Brain pericyte (primary cell): ENCODE results near the gene VWA2.
"Not testable (repeated sequence)": the region's sequence is repeated elsewhere in the genome, so short reads cannot be mapped to it uniquely, and the experiment has no call there.

Experiments
- DNase-seq: peaks from one replicate; pipeline ENCODE4 v3.0.0-alpha.2; 2012; ENCODE audit warnings: low read depth, low spot score

Gene VWA2

DNA sequence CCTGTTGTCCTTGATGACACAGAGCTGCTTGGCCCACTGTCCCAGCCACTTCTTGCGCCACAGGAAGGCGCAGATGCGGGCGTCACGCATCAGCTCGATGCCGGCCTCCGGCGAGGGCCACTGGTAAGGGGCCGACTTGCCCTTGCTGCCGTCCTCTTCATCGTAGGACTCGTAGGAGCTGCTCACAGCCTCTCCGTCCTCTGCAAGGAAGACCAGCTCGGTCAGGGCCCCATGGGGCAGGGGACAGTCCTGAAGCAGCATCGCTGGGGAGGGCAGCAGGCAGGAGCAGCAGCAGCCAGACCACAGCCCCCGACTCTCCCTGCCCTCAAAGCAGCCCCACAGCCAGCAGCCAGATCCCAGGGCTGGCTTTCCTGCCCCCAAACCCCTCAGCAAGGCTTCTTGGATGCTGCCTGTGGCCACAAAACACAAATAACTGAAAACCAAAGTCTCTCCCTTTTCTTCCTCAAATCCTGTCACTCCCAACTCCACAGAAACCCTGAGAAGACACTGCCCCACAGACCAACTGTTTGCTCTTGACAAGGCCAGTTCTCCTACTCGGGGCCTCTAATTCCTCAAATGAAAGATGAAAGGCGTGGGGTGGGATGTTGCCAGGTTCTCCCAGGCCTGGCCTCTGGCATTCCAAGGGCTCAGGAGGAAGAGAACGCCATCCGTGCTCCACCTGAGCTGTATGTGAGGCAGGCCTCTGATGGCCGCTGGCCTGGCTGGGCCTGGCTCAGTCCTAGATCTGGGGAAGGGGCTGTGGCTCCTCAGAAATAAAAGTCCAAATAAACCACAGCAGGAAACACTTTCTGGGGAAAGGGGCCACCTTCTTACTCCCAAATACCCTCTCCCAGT, 76.7 kb downstream of the VWA2 start:
- DNase-seq, result no peak

GRCh38 chr10:114316744-114317143, 77.7 kb downstream of the VWA2 start:
- no peak for DNase-seq

DNA sequence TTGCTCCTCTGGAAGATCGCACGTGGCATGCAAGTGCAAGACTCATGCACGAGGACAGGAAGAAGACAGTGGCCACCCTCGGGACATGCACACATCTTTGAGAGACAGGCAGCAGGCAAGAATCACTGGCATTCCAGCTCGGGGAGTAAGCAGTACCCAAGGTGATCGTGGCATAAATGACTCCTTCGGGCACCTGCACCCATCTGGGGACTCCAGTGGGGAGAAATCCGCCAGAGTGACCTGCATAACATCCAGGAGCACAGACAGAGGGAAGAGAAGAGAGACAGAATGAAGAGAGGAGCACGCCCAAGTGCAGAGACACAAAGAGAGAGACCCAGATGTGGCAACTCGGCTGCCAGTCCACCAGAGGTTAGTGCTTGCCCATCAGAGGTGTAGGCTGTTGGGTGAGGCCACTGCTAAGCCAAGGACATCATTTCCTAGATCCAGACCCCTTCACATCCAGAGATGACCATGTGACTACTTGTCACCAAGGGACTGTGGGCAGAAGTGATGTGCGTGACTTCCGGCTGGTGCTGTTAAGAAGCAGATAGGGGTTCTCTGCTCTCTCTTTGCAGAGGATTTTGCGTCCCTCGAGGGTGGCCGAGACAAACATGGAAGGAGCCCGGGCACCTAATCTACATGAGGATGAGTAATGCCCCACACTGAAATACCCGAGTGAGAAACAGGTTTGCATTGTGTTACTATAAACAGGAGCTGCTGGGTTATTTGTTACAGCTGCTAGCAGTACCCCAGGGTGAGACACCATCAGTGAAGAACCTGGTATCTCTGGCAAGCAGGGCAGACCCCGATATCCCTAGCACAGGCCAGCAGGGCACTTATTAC, 80.6 kb downstream of the VWA2 start:
- DNase-seq, result no peak

GRCh38 chr10:114320249-114321116, 81.4 kb downstream of the VWA2 start:
- DNase-seq, result no peak

GRCh38 chr10:114322344-114322743, 83.3 kb downstream of the VWA2 start:
- DNase-seq, result no peak

GRCh38 chr10:114323023-114323422, 84.0 kb downstream of the VWA2 start:
- DNase-seq, result no peak

DNA sequence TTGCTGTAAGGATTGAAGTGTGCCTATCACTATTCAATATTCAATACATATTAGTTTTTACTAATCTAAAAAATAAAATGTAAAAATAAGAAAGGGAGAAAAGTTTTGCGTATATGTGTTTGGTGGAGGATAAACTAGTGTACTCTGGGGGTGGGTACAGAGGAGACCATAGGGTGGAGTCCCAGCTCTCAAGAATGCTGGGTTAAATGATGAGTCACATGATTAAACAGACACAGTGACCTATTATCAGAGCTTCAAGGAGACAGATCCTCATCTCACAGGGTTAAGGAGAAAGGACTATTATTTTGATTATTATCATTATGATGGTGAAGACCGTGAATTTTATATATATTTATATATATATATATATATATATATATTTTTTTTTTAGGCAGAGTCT, 87.7 kb downstream of the VWA2 start:
- no peak for DNase-seq

GRCh38 chr10:114327537-114328440, 88.7 kb downstream of the VWA2 start:
- DNase-seq, result no peak

- no peak for DNase-seq
These were observed 89.4 kb downstream of the VWA2 start for GRCh38 chr10:114328441-114328812.

DNA sequence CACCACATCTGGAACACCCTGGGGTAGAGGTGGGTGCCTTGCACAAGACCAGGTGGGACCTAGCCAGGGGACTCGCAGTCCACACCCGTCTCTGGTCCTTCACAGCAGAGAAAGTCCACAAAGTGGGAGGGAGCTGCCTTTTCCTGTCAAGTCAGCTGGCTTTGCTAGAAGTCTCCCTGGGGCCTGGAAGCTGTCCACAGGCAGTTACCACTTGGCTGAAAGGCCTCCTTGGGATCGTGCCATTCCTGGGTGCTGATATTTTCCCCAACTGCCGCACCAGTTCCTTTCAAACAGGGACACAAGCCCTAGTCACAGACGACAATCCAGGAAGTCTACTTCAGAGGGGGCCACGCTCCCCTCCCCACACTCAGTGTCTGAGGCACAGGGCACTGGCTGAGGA, 89.8 kb downstream of the VWA2 start:
- no peak for DNase-seq

DNA sequence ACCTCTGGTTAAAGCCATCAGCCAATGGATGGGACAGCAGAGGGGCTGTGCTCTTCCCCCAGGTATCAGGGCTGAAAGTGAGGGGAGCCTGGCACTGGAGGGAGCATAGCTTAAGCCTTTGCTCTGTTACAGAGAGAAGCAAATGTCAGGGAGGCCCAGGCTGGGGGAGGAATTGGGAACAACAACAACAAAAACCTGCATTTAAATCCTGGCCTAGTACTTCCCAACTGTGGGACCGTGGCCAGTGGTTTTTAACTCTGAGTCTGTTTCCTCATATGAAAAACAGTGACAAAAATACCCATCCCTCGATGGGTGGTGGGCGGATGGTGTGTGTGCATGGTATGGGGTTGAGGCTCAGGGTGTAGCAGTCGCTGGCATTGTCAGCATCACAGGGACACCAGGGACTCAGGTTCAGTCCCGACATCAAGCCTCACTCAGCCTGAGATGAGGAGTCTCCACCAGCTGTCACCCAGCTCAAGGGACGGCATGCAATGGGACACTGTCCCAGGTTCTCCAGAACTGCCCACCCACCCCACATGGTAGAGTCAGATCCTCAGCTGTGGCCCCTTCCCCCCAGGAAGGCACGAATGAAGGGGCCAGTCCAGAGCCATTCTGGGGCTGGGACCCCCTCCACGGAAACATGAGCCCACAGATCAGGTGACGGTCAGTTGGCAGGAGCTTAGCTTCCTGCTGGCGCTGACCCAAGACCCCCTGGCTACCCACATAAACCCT, 90.7 kb downstream of the VWA2 start:
- no peak for DNase-seq

GRCh38 chr10:114332301-114333192, 93.5 kb downstream of the VWA2 start:
- no peak for DNase-seq

- DNase-seq, result not testable (repeated sequence)
These were observed 94.4 kb downstream of the VWA2 start for GRCh38 chr10:114333441-114333840.

DNA sequence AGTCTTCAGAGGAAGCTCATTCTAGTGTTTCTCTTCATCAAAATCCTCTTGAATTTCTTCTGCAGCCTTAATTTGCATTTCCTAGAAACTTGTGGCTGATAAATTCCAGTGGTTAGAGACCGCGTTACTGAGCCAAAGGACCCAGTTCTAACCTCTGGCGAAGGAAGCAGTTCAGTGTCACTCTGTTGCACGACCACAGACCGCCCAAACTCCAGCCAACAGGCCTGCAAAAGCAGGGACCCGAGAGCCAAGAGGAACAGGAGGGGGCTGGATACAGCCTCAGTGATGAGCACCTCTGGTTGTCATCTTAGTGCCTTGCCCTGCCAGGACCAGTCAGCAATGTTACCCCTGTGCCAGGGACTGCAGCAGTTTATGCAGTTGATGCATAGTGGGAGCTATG, 95.2 kb downstream of the VWA2 start:
- no peak for DNase-seq

DNA sequence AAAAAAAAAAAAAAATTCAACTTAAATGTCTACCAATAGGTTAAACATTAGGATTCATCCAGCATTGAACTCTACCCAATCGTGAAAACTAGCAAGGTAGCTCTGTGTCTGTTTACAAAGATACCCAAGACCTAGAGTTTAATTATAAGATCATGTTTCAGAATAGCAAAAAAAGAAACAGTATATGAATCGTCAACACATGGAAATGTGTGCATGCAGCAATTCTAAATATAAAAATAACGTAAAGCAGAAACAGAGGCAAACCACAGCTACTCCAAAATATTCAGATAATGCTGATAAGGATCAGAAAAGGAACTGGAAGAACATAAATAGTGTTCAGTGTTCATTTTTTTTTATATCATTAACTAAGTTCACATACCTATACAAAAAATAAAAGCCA, 96.6 kb downstream of the VWA2 start:
- DNase-seq, result no peak

DNA sequence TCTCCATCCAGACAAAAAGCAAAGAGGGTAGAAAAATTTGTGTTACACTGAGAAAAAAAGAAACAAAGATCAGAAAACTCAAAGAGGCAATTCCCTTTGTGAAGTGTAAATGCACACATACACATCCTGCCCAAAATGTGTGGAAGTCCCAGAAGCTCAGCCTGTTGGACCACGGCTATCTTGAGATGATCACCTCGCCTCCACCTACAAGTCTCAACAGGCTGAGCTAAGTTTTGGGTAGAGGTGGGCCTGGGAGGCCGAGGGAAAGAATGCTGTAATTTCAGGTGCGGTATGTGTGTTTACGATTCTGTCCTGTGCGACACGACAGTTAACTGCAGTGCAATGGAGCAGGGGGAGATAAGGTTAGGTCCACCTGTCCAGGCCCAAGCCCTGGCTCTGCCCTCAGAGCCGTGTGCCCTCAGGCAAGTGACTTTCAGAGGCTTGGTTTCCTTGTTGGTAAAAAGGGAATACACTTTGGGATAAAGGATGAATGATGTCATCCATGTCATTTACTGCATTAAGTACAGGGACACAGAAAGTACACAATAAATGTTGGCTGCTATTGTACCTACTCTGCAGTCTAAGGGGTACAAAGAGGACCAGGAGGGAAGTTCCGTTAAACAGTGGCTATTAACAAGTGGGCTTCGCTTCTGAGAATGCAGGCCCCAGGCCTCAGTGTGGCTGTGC, 97.9 kb downstream of the VWA2 start:
- no peak for DNase-seq

DNA sequence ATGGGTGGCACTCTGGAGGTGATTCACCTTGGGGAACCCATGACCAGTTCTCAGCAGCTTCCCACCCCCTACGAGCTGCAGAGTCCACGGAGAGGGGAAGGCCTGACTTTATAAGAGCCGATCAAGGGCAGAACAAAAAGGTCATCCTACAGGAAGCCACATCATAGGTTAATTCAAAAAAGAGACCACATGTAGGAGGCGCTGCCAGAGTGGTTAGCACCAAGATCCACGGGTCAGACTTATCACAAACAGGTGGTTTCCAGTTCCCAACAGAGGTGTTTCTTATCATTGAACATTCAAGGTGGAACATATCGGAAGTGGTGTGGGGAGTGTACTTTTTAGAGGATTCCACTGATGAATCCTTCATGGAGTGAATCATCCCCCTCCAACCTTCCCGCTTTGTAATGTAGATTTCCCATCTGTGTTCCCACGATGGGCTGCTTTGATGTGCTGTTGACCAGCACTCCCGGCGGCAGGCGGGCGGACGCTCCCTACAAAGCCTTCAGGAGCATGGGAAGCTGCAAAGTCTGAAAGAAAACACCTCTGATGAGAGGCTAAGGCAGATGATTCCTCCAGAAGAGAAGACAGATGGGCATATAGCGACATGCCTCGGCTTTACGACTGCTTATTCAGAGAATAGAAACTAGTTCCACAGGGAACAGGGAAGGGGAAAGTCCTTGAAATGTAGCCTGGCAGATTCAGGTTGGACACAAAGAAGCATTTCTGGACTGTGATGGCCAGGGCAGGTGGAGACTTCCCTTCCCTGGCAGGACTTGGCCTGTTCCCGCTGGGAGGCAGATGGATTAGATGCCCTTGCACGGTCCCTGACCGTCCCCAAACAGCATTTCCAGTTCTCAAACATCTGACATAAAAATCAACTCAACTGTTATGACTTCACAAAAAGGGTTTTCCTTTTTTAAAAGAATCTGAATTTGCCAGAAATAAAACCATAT, 98.7 kb downstream of the VWA2 start:
- no peak for DNase-seq
